Transverse colon (tissue), 4 donors: ENCODE measurements around the gene SLC5A3. TPM values are rescaled to one million over a fixed set of nuclear protein-coding genes. Genes with fewer than 3 reads are reported as not detected.

Experiments used
- DNase-seq: peaks from one replicate; pipeline ENCODE4 v3.0.0-alpha.2; 2019
- H3K27ac ChIP-seq, 4 donors: fragments of 200-600 bp; sonication (generic); 2 replicates each; pipeline ENCODE4 v1.5.1; 2016 to 2018; ENCODE audit warnings: inconsistent platforms in 4 of 4
- H3K27me3 ChIP-seq: fragments of 200-600 bp; sonication (generic); 2 replicates; pipeline ENCODE4 v1.5.1; 2017; ENCODE audit warnings: inconsistent platforms
- H3K36me3 ChIP-seq, 4 donors: fragments of 200-600 bp; sonication (generic); 2 replicates each; pipeline ENCODE4 v1.5.1; 2017 to 2019; ENCODE audit warnings: inconsistent platforms in 4 of 4
- H3K4me1 ChIP-seq, 4 donors: fragments of 200-600 bp; sonication (generic); 2 replicates each; pipeline ENCODE4 v1.5.1; 2017 to 2020; ENCODE audit warnings: inconsistent platforms in 4 of 4
- H3K4me3 ChIP-seq, 4 donors: fragments of 200-600 bp; sonication (generic); 1 replicate in 1 of 4; 2 replicates in 3 of 4; pipeline versions ENCODE4 v1.5.1 to v1.6.1; 2017 to 2019; ENCODE audit warnings: inconsistent platforms in 4 of 4
- H3K9me3 ChIP-seq, 2 donors: fragments of 200-600 bp; sonication (generic); 2 replicates each; pipeline ENCODE4 v1.5.1; 2017 to 2019; ENCODE audit warnings: inconsistent platforms in 2 of 2
- CTCF ChIP-seq, 5 experiments: fragments of 200-600 bp in 3 of 5; fragments of 450-650 bp in 2 of 5; sonication (generic) in 3 of 5; IDR thresholded peaks; 1 replicate in 2 of 5; 2 replicates in 3 of 5; pipeline ENCODE4 v1.5.1; 2016 to 2017; ENCODE audit warnings: antibody characterized with exemption in 5 of 5, inconsistent platforms in 3 of 5, mild to moderate bottlenecking in 2 of 5, moderate library complexity in 1 of 5
- EP300 ChIP-seq: sonication (generic); formaldehyde crosslinking; IDR thresholded peaks from one replicate; pipeline ENCODE4 v1.6.1; 2017; ENCODE audit warnings: antibody characterized with exemption, low read depth
- POLR2A ChIP-seq: fragments of 450-650 bp; IDR thresholded peaks from one replicate; pipeline ENCODE4 v1.6.1; 2016; ENCODE audit warnings: antibody characterized with exemption, mild to moderate bottlenecking, moderate library complexity
- POLR2AphosphoS5 ChIP-seq, 3 donors: sonication (generic); formaldehyde crosslinking; IDR thresholded peaks; one replicate each; pipeline ENCODE4 v1.6.1; 2016; ENCODE audit warnings: antibody characterized with exemption in 3 of 3
- WGBS, 2 donors: methylation state at CpG; one replicate each; pipeline ENCODE4 v1.1.5; 2018; ENCODE audit warnings: low coverage in 1 of 2; 5-methylcytosine and 5-hydroxymethylcytosine counted together
- in situ Hi-C, 4 donors: fragments of 200-750 bp; cut with MboI; loops; one replicate each; pipeline versions ENCODE4 v1.15.0 to v1.15.1; 2017; ENCODE audit warnings: low sequenced_read_pairs in 3 of 4, low pct_ligation_motif_present in 1 of 4, low pct_unique_long_range_greater_than_20kb in 1 of 4
- intact Hi-C: fragments of 100-400 bp; cut with DNase I; formaldehyde crosslinking; loops from one replicate; pipeline ENCODE4 v1.15.1; 2023; ENCODE audit warnings: low total_unique reads
- total RNA-seq, 4 donors: library from RNA; depleted of rRNA; stranded (reverse); fragments of >200 nt; gene quantifications; one replicate each; pipeline ENCODE4 v1.1.0, GENCODE V29; 2016

SLC5A3 gene
- total RNA-seq, 4 donors from 2014 or later, result 12.0 to 32.6 (median 23.9) TPM

DNA sequence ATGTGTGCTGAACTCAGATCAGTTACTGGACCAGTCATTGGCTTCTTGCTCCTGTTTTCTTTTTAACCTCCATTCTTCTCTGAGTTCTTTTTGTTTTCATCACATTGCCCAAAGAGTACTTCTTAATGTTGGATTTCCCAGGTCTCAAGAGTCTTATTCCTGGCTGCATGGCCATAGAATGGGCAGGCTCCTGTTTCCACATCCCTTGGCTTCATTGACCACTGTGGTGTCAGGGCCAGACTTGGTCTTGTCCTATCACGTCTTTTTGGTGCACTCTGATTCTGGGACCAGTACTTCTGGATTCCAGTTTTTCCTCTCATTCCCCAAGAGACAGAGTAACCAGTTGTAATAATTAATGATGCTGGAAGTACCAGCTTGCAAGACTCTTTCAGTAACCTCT, 41.8 kb downstream of the SLC5A3 start:
- H3K9me3 ChIP-seq, result no peaks in the 10 kb centered on the region
- intact Hi-C loops, result no loop called here
- in situ Hi-C loops, result no loop called here
- TF ChIP-seq POLR2A (no peak), EP300 (no peak), CTCF (IDR thresholded peaks at IDR 0.05) (no peak), POLR2AphosphoS5 (IDR thresholded peaks at IDR 0.05) (no peak)
- H3K4me1 ChIP-seq, result peaks cover 6 to 22% (median 15%) of the 10 kb centered on the region in 4 donors
- H3K4me3 ChIP-seq, result no peak overlapping the region
- WGBS, 2 donors, result 85 to 100% methylated on average over 1 of the region's 1 CpG
- no peaks in the 10 kb centered on the region for H3K27me3 ChIP-seq
- no peaks in the 10 kb centered on the region for H3K36me3 ChIP-seq
- DNase-seq, result no peak
- no peak overlapping the region for H3K27ac ChIP-seq

- Histone ChIP-seq H3K9me3 (no peaks in the 10 kb centered on the region), H3K27ac (peak overlapping the region; percentile 46 to 68 (median 58)), H3K4me1 (peaks cover 11 to 28% (median 18%) of the 10 kb centered on the region in 4 donors), H3K27me3 (no peaks in the 10 kb centered on the region), H3K36me3 (no peaks in the 10 kb centered on the region), H3K4me3 (no peak overlapping the region)
- in situ Hi-C loops (no loop called here), intact Hi-C loops (no loop called here)
- WGBS, 2 donors, result 47% methylated on average over 3 of the region's 3 CpGs; no CpG with 5 or more reads in 1 of the 2 donors
- DNase-seq, result peak; percentile 36
- TF ChIP-seq POLR2AphosphoS5 (IDR thresholded peaks at IDR 0.05) (peak in 1 of 3 donors; percentile 56), CTCF (IDR thresholded peaks at IDR 0.05) (no peak), POLR2A (no peak), EP300 (no peak)
Observed at GRCh38 chr21:34116569-34116968, 43.2 kb downstream of the SLC5A3 start.

DNA sequence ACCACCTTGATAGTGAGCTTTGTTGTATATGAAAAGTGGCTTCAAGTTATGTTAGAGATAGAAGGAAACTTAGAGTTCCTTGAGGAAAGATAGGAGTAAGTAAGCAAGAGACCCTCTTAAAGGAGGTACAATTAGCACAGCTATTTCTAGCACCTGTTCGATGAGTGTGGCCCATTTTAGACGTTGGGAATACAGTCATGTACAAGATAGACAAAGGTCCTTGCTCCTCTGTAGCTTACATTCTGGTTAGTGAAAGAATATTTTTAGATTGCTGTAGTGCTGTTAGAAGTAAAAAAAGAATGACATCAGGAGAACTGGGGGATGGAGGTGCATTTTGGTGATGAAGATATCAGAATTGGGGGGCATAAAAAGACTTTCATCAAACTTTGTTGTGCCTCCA, 47.5 kb downstream of the SLC5A3 start:
- no peak overlapping the region for H3K4me3 ChIP-seq
- 92 to 95% methylated on average over 2 of the region's 2 CpGs for WGBS, 2 donors
- intact Hi-C loops, result no loop called here
- no peaks in the 10 kb centered on the region for H3K27me3 ChIP-seq
- no peak for TF ChIP-seq EP300
- TF ChIP-seq CTCF (IDR thresholded peaks at IDR 0.05), result no peak
- TF ChIP-seq POLR2AphosphoS5 (IDR thresholded peaks at IDR 0.05), result no peak
- TF ChIP-seq POLR2A, result no peak
- no peak for DNase-seq
- in situ Hi-C loops, result no loop called here
- no peaks in the 10 kb centered on the region for H3K9me3 ChIP-seq
- H3K36me3 ChIP-seq, result peaks cover 0 to 8% (median 0%) of the 10 kb centered on the region in 4 donors
- no peak overlapping the region for H3K27ac ChIP-seq
- H3K4me1 ChIP-seq, result peaks cover 8 to 37% (median 27%) of the 10 kb centered on the region in 4 donors

DNA sequence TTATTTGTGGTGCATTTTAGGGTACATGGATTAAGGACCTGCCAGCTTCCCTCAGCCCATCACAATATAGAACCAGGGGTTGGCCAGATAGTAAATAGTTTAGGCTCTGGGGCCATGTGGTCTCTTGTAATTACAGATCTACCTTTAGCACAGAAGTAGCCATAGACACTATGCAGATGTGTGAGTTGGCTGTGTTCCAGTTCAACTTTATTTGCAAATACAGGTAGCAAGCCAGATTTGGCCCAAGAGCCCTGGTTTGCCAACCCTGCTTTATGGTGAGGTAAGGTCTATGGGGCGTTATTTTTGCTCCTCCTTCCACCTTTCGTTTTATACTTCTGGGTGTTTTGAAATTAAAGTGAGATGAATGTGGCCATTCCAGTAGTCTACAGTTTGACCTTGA, 48.7 kb downstream of the SLC5A3 start:
- Histone ChIP-seq H3K9me3 (no peaks in the 10 kb centered on the region), H3K27ac (peak overlapping the region in 2 of 4 donors; percentile 2 to 6), H3K27me3 (no peaks in the 10 kb centered on the region), H3K36me3 (peaks cover 0 to 8% (median 0%) of the 10 kb centered on the region in 4 donors), H3K4me3 (no peak overlapping the region), H3K4me1 (peaks cover 11 to 38% (median 22%) of the 10 kb centered on the region in 4 donors)
- intact Hi-C loops (no loop called here), in situ Hi-C loops (no loop called here)
- WGBS, 2 donors, result 62% methylated on average over 2 of the region's 2 CpGs
- TF ChIP-seq POLR2AphosphoS5 (IDR thresholded peaks at IDR 0.05), result peak in 1 of 3 donors; percentile 37
- no peak for TF ChIP-seq POLR2A
- no peak for TF ChIP-seq CTCF (IDR thresholded peaks at IDR 0.05)
- peak; percentile 28 for DNase-seq

Other genes with a start within 250 kb of the SLC5A3 start
- gene ATP5PO, start 157.8 kb upstream of the SLC5A3 start, total RNA-seq, result 100 to 1,000 TPM in 2 of 4 donors, 10 to 100 TPM in 2; 65.1 to 375 (median 193) TPM
- gene MRPS6, start within 50 bp of the SLC5A3 start, total RNA-seq, result 10 to 100 TPM; 27.9 to 59.1 (median 35.6) TPM